HG03354 (cell line): ENCODE data around the gene ABCG4.
A peak's percentile ranks its signal among the peaks of the same experiment; 100 is the strongest.
"Not testable (repeated sequence)": the region's sequence is repeated elsewhere in the genome, so short reads cannot be mapped to it uniquely, and the experiment has no call there.

Experiments
- ATAC-seq: cut with Tn5 transposase; IDR thresholded peaks from one replicate; pipeline ENCODE4 v1.9.1; 2021; ENCODE audit warnings: mild to moderate bottlenecking; ENCODE audit not compliant: unreplicated experiment, poor library complexity, severe bottlenecking

ABCG4 gene

GRCh38 chr11:119114351-119114750 lies 34.5 kb upstream of the ABCG4 start:
- no peak for ATAC-seq

- no peak for ATAC-seq
Observed at GRCh38 chr11:119115484-119116234, 33.2 kb upstream of the ABCG4 start.

GRCh38 chr11:119116235-119116594 lies 32.6 kb upstream of the ABCG4 start:
- ATAC-seq: no peak

- ATAC-seq: no peak
Observed at GRCh38 chr11:119116601-119117000, 32.3 kb upstream of the ABCG4 start.

GRCh38 chr11:119117004-119117706 lies 31.7 kb upstream of the ABCG4 start:
- ATAC-seq: no peak

GRCh38 chr11:119118227-119118626 lies 30.6 kb upstream of the ABCG4 start:
- ATAC-seq: no peak

GRCh38 chr11:119118946-119119345 lies 29.9 kb upstream of the ABCG4 start:
- ATAC-seq: no peak

- no peak for ATAC-seq
Observed at GRCh38 chr11:119120639-119121007, 28.2 kb upstream of the ABCG4 start.

- peak; percentile 94 for ATAC-seq
Observed at GRCh38 chr11:119121008-119121810, 27.6 kb upstream of the ABCG4 start, which contains the start of gene HINFP. Gene HINFP (plus strand): TSS chr11:119121580. CDS start chr11:119126945, 5,365 bp downstream.

- ATAC-seq: peak; percentile 15
Observed at GRCh38 chr11:119121811-119122124, 27.1 kb upstream of the ABCG4 start.

GRCh38 chr11:119125821-119126220 lies 23.0 kb upstream of the ABCG4 start:
- ATAC-seq: no peak

- no peak for ATAC-seq
Observed at GRCh38 chr11:119126675-119127268, 22.1 kb upstream of the ABCG4 start.

- no peak for ATAC-seq
Observed at GRCh38 chr11:119130662-119131061, 18.2 kb upstream of the ABCG4 start.

GRCh38 chr11:119134389-119134978 lies 14.4 kb upstream of the ABCG4 start:
- no peak for ATAC-seq

- ATAC-seq: not testable (repeated sequence)
Observed at GRCh38 chr11:119139276-119139675, 9.6 kb upstream of the ABCG4 start.

GRCh38 chr11:119144825-119145486 lies 3.9 kb upstream of the ABCG4 start:
- peak; percentile 69 for ATAC-seq

- ATAC-seq: no peak
Observed at GRCh38 chr11:119145551-119145950, 3.3 kb upstream of the ABCG4 start.

- no peak for ATAC-seq
Observed at GRCh38 chr11:119147604-119148333, 1.1 kb upstream of the ABCG4 start.

- no peak for ATAC-seq
Observed at GRCh38 chr11:119148720-119149017, 183 bp upstream of the ABCG4 start.
